MCF 10A (cell line): Measurements from ENCODE around the gene HYAL1. TPM values are rescaled to one million over a fixed set of nuclear protein-coding genes. Genes with fewer than 3 reads are reported as not detected.

Experiments
- BruUV-seq: library from RNA; stranded (reverse); fragments of 400-500 nt; replicated peaks from 2 replicates; lab custom pipeline; 2021; lab: Mats Ljungman, UMichigan
- CTCF ChIA-PET: fragments of 300-600 bp; sonication (Branson Sonifier 250); formaldehyde crosslinking; extraction: SDS; loops from one replicate; lab custom pipeline; 2021; ENCODE audit warnings: antibody characterized with exemption, inconsistent platforms; lab: Yijun Ruan, JAX
- POLR2A ChIA-PET: fragments of 300-600, 350-650 bp; sonication (Branson Sonifier 250); formaldehyde crosslinking; extraction: SDS; loops from one replicate; lab custom pipeline; 2020; ENCODE audit warnings: antibody characterized with exemption, inconsistent platforms; lab: Yijun Ruan, JAX
- DNase-seq: peaks from one replicate; pipeline ENCODE4 v3.0.0-alpha.2; 2018; ENCODE audit not compliant: unreplicated experiment
- H3K27ac Mint-ChIP-seq: one replicate; pipeline ENCODE4 v1.8.0; 2022; ENCODE audit warnings: mild to moderate bottlenecking, low read depth, mixed read lengths; ENCODE audit not compliant: unreplicated experiment
- H3K27me3 Mint-ChIP-seq: one replicate; pipeline ENCODE4 v1.8.0; 2022; ENCODE audit warnings: mixed read lengths; ENCODE audit not compliant: insufficient read depth, unreplicated experiment
- H3K36me3 Mint-ChIP-seq: one replicate; pipeline ENCODE4 v1.8.0; 2022; ENCODE audit warnings: mild to moderate bottlenecking, moderate library complexity, mixed read lengths; ENCODE audit not compliant: insufficient read depth, unreplicated experiment
- H3K4me1 Mint-ChIP-seq: one replicate; pipeline ENCODE4 v1.8.0; 2022; ENCODE audit warnings: mixed read lengths; ENCODE audit not compliant: insufficient read depth, unreplicated experiment
- H3K4me3 Mint-ChIP-seq: one replicate; pipeline ENCODE4 v1.8.0; 2022; ENCODE audit warnings: mild to moderate bottlenecking, moderate library complexity, mixed read lengths; ENCODE audit not compliant: unreplicated experiment
- H3K9me3 Mint-ChIP-seq: one replicate; pipeline ENCODE4 v1.8.0; 2022; ENCODE audit warnings: mixed read lengths; ENCODE audit not compliant: unreplicated experiment
- intact Hi-C: fragments of 100-400 bp; cut with micrococcal nuclease; formaldehyde crosslinking; loops from 2 replicates; pipeline ENCODE4 v1.14.1; 2022
- total RNA-seq: library from RNA; stranded (reverse); gene quantifications from 2 replicates; pipeline ENCODE4 v1.2.3, GENCODE V29; 2022
- TF ChIP-seq, protein P1 (sequence below): fragments of 200-600 bp; IDR thresholded peaks from one replicate; pipeline ENCODE4 v1.8.0; 2022; ENCODE audit warnings: antibody characterized with exemption, mild to moderate bottlenecking; ENCODE audit not compliant: unreplicated experiment

The HYAL1 gene
- total RNA-seq, 1 experiment from 2014 or later, result 0.70 TPM

DNA sequence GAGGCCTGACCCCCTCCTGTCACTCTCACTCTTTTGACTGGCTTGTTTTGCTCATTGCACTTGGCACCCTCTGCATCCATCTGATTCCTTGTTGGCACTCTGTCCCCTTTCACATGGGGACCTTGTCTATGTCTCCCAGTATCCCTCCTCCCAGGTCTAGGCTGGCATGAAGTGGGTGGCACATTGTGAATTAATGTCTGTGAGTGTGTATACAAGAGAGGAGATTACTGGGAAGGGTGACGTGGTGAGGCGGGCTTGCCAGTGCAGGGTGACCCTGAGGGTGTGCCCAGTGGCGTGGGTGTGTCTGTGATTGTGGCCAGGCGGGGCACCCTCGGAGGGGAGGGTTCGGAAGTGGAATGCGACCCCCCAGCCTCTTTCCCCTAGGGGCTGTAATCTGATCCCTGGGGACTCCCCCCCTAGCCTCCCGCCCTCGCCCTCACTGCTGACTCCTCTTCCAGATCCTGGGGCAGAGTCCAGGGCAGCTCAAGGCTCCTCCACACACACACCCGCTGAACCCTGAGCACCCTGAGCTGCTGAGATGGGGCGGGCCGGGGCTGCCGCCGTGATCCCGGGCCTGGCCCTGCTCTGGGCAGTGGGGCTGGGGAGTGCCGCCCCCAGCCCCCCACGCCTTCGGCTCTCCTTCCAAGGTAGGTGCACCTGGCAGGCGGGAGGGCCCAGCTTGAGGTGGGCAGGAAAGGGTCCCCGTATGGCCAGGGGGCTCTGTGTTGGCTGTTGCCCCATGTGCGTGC lies 34.5 kb downstream of the HYAL1 start, which contains the start of gene SEMA3B:
Gene SEMA3B (plus strand): TSS at position 445 of the 749 bp plus-strand sequence. CDS start 94 bp downstream, at position 539.
- Mint-ChIP-seq H3K4me1 (peaks cover 39% of the 10 kb centered on the region), H3K27ac (peak within 1 kb of the TSS; percentile 35), H3K27me3 (no peaks in the 10 kb centered on the region), H3K4me3 (peak within 1 kb of the TSS; percentile 34), H3K36me3 (peaks cover 5% of the 10 kb centered on the region), H3K9me3 (no peaks in the 10 kb centered on the region)
- TF ChIP-seq, protein P1, sequence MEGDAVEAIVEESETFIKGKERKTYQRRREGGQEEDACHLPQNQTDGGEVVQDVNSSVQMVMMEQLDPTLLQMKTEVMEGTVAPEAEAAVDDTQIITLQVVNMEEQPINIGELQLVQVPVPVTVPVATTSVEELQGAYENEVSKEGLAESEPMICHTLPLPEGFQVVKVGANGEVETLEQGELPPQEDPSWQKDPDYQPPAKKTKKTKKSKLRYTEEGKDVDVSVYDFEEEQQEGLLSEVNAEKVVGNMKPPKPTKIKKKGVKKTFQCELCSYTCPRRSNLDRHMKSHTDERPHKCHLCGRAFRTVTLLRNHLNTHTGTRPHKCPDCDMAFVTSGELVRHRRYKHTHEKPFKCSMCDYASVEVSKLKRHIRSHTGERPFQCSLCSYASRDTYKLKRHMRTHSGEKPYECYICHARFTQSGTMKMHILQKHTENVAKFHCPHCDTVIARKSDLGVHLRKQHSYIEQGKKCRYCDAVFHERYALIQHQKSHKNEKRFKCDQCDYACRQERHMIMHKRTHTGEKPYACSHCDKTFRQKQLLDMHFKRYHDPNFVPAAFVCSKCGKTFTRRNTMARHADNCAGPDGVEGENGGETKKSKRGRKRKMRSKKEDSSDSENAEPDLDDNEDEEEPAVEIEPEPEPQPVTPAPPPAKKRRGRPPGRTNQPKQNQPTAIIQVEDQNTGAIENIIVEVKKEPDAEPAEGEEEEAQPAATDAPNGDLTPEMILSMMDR, result no peak
- ChIA-PET CTCF (interaction anchor here (0.6 to 5.0 kb wide), 10 partner anchors 9 to 157 kb away, joined by 3 to 50 read pairs (median 6); no protein-coding TSS in a partner anchor), POLR2A (interaction anchor here (0.8 to 3.9 kb wide), 6 partner anchors 9 to 59 kb away, joined by 3 to 16 read pairs (median 4); partner anchors contain the start of gene TUSC2)
- DNase-seq, result peak; percentile 59
- no TSS peak for BruUV-seq
- intact Hi-C loops, result no loop called here

DNA sequence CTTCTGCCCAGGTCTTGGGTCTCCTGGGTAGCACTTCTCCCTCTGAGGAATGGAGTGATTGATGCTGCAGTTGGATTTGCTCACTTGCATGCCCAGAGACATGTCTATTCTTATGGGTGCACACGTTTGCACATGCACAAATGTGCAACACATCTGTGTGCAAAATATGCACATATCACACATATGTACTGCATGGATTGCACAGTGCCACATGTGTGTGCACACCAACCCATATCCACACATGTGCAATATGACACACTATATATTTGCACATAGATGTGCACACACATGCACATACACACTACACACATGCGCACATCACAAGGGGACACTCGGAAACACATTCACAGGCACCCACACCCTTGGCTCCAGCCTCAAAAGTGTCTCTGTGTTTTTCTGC lies 35.1 kb downstream of the HYAL1 start:
- CTCF ChIA-PET, result interaction anchor here (0.6 to 4.7 kb wide), 3 partner anchors 22 to 179 kb away, joined by 3 to 19 read pairs (median 8); no protein-coding TSS in a partner anchor
- Mint-ChIP-seq H3K4me1 (peaks cover 39% of the 10 kb centered on the region), H3K9me3 (no peaks in the 10 kb centered on the region), H3K4me3 (peak overlapping the region; percentile 34), H3K36me3 (peaks cover 5% of the 10 kb centered on the region), H3K27ac (no peak overlapping the region), H3K27me3 (no peaks in the 10 kb centered on the region)
- POLR2A ChIA-PET, result no interaction called here
- no peak for DNase-seq
- no TSS peak for BruUV-seq
- intact Hi-C loops, result no loop called here
- TF ChIP-seq, protein P1, result no peak

DNA sequence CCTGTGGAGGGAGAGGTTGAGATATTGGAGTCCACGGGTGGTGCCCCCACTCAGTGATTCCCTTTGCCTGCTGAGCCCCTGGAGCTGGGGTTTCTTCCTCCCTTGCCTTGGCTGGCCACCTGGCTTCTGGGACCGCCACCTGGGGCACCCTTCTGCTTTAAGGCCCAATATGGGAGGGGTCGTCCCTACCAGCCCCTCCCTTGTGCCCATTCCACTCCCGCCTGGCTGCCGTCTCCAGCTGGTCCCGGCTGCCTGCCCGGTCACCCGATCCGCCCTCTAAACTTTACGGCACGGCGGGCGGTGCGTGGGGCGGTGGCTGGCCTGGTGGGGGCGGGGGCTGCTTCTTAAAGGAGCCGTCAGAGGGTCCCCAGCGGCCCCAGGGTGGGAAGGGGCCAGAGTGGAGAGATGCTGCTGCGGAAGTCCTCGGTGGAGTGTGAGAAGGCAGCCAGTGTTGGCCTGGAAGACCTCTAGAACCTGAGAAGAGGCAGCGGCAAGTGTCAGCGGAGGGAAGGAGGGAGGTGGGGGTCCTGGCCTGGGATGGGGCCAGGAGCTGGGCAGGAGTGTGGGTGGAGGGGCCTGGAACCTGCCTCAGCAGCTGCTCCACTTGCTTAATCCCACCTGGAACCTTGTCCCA lies 36.0 kb downstream of the HYAL1 start:
- H3K27me3 Mint-ChIP-seq, result no peaks in the 10 kb centered on the region
- H3K4me1 Mint-ChIP-seq, result peaks cover 34% of the 10 kb centered on the region
- BruUV-seq, result no TSS peak
- CTCF ChIA-PET, result interaction anchor here (0.6 to 1.6 kb wide), 5 partner anchors 16 to 179 kb away, joined by 3 to 12 read pairs (median 3); no protein-coding TSS in a partner anchor
- TF ChIP-seq, protein P1, result no peak
- H3K9me3 Mint-ChIP-seq, result no peaks in the 10 kb centered on the region
- no peak for DNase-seq
- POLR2A ChIA-PET, result interaction anchor here (0.6 to 0.8 kb wide), 3 partner anchors 16 to 60 kb away, joined by 3 to 5 read pairs (median 4); no protein-coding TSS in a partner anchor
- H3K36me3 Mint-ChIP-seq, result peaks cover 5% of the 10 kb centered on the region
- intact Hi-C loops, result no loop called here
- no peak overlapping the region for H3K4me3 Mint-ChIP-seq
- no peak overlapping the region for H3K27ac Mint-ChIP-seq

DNA sequence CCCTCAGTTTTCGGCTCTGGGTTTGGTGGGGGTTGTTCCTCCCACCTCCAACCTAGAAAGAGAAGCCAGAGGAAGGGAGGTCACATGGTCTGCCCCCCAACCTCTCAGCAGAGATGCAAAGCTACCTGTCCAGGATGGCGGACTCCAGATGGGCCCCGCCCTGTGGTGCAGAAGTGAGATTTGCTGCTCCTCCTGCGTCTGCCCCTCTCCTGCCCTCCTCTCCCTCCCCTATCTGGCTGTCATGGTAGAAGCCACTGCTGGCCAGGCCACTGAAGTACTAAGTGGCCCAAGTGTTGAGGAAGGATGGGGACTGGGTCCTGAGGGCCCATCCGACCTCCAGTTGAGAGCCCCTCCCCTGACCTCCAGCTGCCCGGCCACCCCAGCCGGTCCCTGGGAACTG lies 36.5 kb downstream of the HYAL1 start:
- intact Hi-C loops, result no loop called here
- Mint-ChIP-seq H3K27ac (no peak overlapping the region), H3K27me3 (no peaks in the 10 kb centered on the region), H3K4me3 (no peak overlapping the region), H3K36me3 (peaks cover 5% of the 10 kb centered on the region), H3K9me3 (no peaks in the 10 kb centered on the region), H3K4me1 (peaks cover 34% of the 10 kb centered on the region)
- POLR2A ChIA-PET, result interaction anchor here (0.6 to 0.8 kb wide), 2 partner anchors 41 to 61 kb away, joined by 3 to 5 read pairs; no protein-coding TSS in a partner anchor
- BruUV-seq, result no TSS peak
- DNase-seq, result no peak
- TF ChIP-seq, protein P1, result no peak
- CTCF ChIA-PET, result interaction anchor here (0.6 to 1.6 kb wide), 7 partner anchors 15 to 167 kb away, joined by 3 to 12 read pairs (median 3); no protein-coding TSS in a partner anchor
